ENCODE results near the gene MICAL2. TPM values are rescaled to one million over a fixed set of nuclear protein-coding genes. Genes with fewer than 3 reads are reported as not detected.

MICAL2 gene
- total and polyA plus RNA-seq, 2 of the 8 experiments (the other 6 are each of a cell fraction or from before 2014, with no cell fraction given), result 1.3 to 4.1 TPM

DNA sequence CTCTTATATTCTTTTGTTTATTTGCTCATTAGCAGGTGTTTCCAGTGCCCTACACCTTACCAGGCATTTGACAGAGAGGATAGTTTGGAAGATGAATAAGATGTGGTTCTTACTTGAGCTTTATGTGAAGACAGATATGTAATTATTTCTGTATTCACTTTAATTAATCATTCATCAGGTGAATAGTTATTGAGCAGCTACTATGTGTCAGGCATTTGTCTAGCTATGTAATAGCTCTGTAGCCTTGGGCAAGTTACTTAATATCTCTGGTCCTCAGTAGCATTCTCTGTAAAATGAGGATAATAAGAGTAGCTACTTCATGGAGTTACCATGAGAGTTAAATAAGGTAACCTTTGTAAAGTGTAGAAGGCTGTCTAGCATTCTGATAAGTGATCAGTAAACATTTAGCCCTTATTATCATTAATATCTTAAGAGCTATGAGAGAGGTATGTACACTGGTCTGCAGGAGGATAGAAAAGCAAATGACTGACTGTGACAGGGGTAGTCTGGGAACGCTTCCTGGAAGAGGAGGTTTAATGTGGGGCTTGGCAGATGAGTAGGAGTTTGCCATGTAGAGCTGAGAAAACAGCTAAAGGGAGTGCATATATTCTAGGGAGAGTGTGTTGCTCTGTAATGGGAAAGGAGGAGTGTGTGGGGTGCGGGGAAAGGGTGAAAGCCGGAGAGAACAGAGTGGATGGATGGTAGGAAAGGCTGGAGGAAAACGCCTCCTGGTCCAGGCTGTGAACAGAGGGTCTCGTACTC is 56.1 kb downstream of the MICAL2 start:
- Histone ChIP-seq H4K5ac (ENCODE audit: insufficient read length, low read depth, low read length) (no peak overlapping the region), H2AFZ (ENCODE audit: low read length) (no peak overlapping the region), H3K27me3 (replicated peaks in 1 of 4; ENCODE audit: control insufficient read depth in 3 of 4, extremely low read depth in 1 of 4, insufficient read depth in 3 of 4, low read length in 3 of 4) (no peaks in the 10 kb centered on the region), H3K23ac (ENCODE audit: insufficient read length) (no peak overlapping the region), H3K27ac (ENCODE audit: low read depth, low read length) (no peak overlapping the region), H3K56ac (replicated peaks; ENCODE audit: insufficient read length, low read depth, low read length) (no peak overlapping the region), H3K4ac (replicated peaks; ENCODE audit: insufficient read length, low read depth, low read length) (no peak overlapping the region), H2BK15ac (ENCODE audit: low read length) (no peak overlapping the region), H3K9ac (replicated peaks in 1 of 4; ENCODE audit: extremely low read depth in 1 of 4, low read depth in 3 of 4, low read length in 3 of 4) (no peak overlapping the region), H3K18ac (ENCODE audit: extremely low read depth, low read length) (no peak overlapping the region), H4K20me1 (replicated peaks in 1 of 2; ENCODE audit: control insufficient read depth in 1 of 2, insufficient read depth in 2 of 2, low read length in 2 of 2) (peaks cover 0 to 4% of the 10 kb centered on the region in 2 experiments), H3K9me3 (ENCODE audit: insufficient read depth in 2 of 2, low read depth in 1 of 2, low read length in 1 of 2) (no peaks in the 10 kb centered on the region), H3K14ac (ENCODE audit: insufficient read length) (no peak overlapping the region), H2AK5ac (ENCODE audit: low read depth, low read length) (no peak overlapping the region), H4K8ac (ENCODE audit: extremely low read depth, insufficient read depth, low read length) (no peak overlapping the region; the same call in 1 of the 2 replicates), H2BK120ac (replicated peaks; ENCODE audit: low read depth, low read length) (no peak overlapping the region), H3K79me2 (ENCODE audit: control insufficient read depth in 1 of 2, insufficient read depth in 2 of 2, low read length in 2 of 2) (no peaks in the 10 kb centered on the region; a peak in 1 of 4 replicates), H3K4me3 (ENCODE audit: extremely low read depth in 1 of 4, insufficient read depth in 2 of 4, low read depth in 3 of 4, low read length in 4 of 4) (no peak overlapping the region), H3K79me1 (ENCODE audit: low read depth, low read length) (no peaks in the 10 kb centered on the region; the same call in 1 of the 2 replicates), H3K36me3 (ENCODE audit: control insufficient read depth in 2 of 4, insufficient read depth in 4 of 4, low read length in 3 of 4) (no peaks in the 10 kb centered on the region), H3K4me2 (ENCODE audit: insufficient read depth in 1 of 2, low read depth in 2 of 2, low read length in 2 of 2) (no peak overlapping the region), H2BK12ac (ENCODE audit: low read depth, low read length) (no peak overlapping the region), H3K23me2 (ENCODE audit: low read depth, low read length) (peaks cover 4% of the 10 kb centered on the region; the same call in 1 of the 2 replicates), H4K91ac (replicated peaks; ENCODE audit: insufficient read length, low read length) (no peak overlapping the region), H3K4me1 (replicated peaks in 1 of 4; ENCODE audit: control insufficient read depth in 3 of 4, insufficient read depth in 4 of 4, low read length in 3 of 4) (no peaks in the 10 kb centered on the region), H2BK5ac (ENCODE audit: low read depth, low read length) (no peak overlapping the region), H2BK20ac (ENCODE audit: low read length) (no peak overlapping the region)
- 90 to 100% methylated on average over 2 to 5 of the region's 5 CpGs for WGBS, 2 experiments (ENCODE audit: extremely low coverage in 1 of 2, insufficient coverage in 1 of 2, insufficient read length in 1 of 2, insufficient replicate concordance in 2 of 2, low coverage in 1 of 2, low lambda C conversion rate in 2 of 2, missing lambda C conversion rate in 1 of 2)
- DNase-seq (ENCODE audit: low read depth in 1 of 2, low spot score in 2 of 2) (no peak), FAIRE-seq (no peak)
- ChIA-PET POLR2A (ENCODE audit: partially characterized antibody) (no interaction called here), CTCF (ENCODE audit: partially characterized antibody) (interaction anchor here (0.9 to 1.0 kb wide), 3 partner anchors 12 to 72 kb away, joined by 3 to 5 read pairs (median 3); partner anchors contain the start of gene MICAL2)
- TF ChIP-seq CBX8 (IDR thresholded peaks at IDR 0.05; ENCODE audit: borderline replicate concordance, low read depth, low read length) (no peak), BRCA1 (IDR thresholded peaks at IDR 0.05; ENCODE audit: low read depth, low read length) (no peak), HDAC6 (IDR thresholded peaks at IDR 0.05; ENCODE audit: low read depth, low read length) (no peak), RBBP5 (IDR thresholded peaks at IDR 0.05; ENCODE audit: borderline replicate concordance, low read depth, low read length) (no peak), TAF7 (optimal IDR thresholded peaks at IDR 0.05; ENCODE audit: borderline replicate concordance, low read depth, low read length) (no peak), SRF (IDR thresholded peaks at IDR 0.05; ENCODE audit: low read depth, low read length) (no peak), NRF1 (IDR thresholded peaks at IDR 0.05; ENCODE audit: low read depth, low read length) (no peak), SIX5 (IDR thresholded peaks at IDR 0.05; ENCODE audit: low read depth, low read length) (no peak), KDM4A (IDR thresholded peaks at IDR 0.05; ENCODE audit: low read depth, low read length, severe bottlenecking) (no peak), TCF12 (IDR thresholded peaks at IDR 0.05; ENCODE audit: low read depth, low read length) (no peak), TAF1 (IDR thresholded peaks at IDR 0.05; ENCODE audit: low read depth, low read length) (no peak), PHF8 (conservative IDR thresholded peaks at IDR 0.05; ENCODE audit: low read depth, low read length) (no peak), EGR1 (IDR thresholded peaks at IDR 0.05; ENCODE audit: borderline replicate concordance, low read depth, low read length) (no peak)

Measured in H1 (cell line).